Measurements from ENCODE around the gene DDX21.
"Not testable (repeated sequence)": the region's sequence is repeated elsewhere in the genome, so short reads cannot be mapped to it uniquely, and the experiment has no call there.

DDX21 gene

GRCh38 chr10:68955832-68956532 is at the start of gene DDX21:
TSS of gene DDX21 (plus strand) at chr10:68956170. CDS start at chr10:68956226, 56 bp downstream.
- peak; percentile 71 to 78 for DNase-seq (ENCODE audit: low read depth in 2 of 2)

GRCh38 chr10:68924593-68924992 is 31.4 kb upstream of the DDX21 start:
- no peak for DNase-seq (ENCODE audit: low read depth in 2 of 2)

- no peak for DNase-seq (ENCODE audit: low read depth in 2 of 2)
Measured at GRCh38 chr10:68925489-68925888, 30.5 kb upstream of the DDX21 start.

GRCh38 chr10:68929157-68929556 is 26.8 kb upstream of the DDX21 start:
- DNase-seq (ENCODE audit: low read depth in 2 of 2) = not testable (repeated sequence)

GRCh38 chr10:68929888-68930287 is 26.1 kb upstream of the DDX21 start:
- not testable (repeated sequence) for DNase-seq (ENCODE audit: low read depth in 2 of 2)

- DNase-seq (ENCODE audit: low read depth in 2 of 2) = not testable (repeated sequence)
Measured at GRCh38 chr10:68932860-68933259, 23.1 kb upstream of the DDX21 start.

GRCh38 chr10:68934994-68935393 is 21.0 kb upstream of the DDX21 start:
- DNase-seq (ENCODE audit: low read depth in 2 of 2) = no peak

- DNase-seq (ENCODE audit: low read depth in 2 of 2) = no peak
Measured at GRCh38 chr10:68938117-68938516, 17.9 kb upstream of the DDX21 start.

GRCh38 chr10:68938884-68939283 is 17.1 kb upstream of the DDX21 start:
- no peak for DNase-seq (ENCODE audit: low read depth in 2 of 2)

- DNase-seq (ENCODE audit: low read depth in 2 of 2) = not testable (repeated sequence)
Measured at GRCh38 chr10:68940917-68941316, 15.1 kb upstream of the DDX21 start.

- no peak for DNase-seq (ENCODE audit: low read depth in 2 of 2)
Measured at GRCh38 chr10:68950598-68950997, 5.4 kb upstream of the DDX21 start.

- no peak for DNase-seq (ENCODE audit: low read depth in 2 of 2)
Measured at GRCh38 chr10:68954904-68955303, 1.1 kb upstream of the DDX21 start.

- DNase-seq (ENCODE audit: low read depth in 2 of 2) = no peak
Measured at GRCh38 chr10:68955355-68955831, 577 bp upstream of the DDX21 start.

- DNase-seq (ENCODE audit: low read depth in 2 of 2) = peak in 1 of 2 donors; percentile 3
Measured at GRCh38 chr10:68957284-68957615, 1.3 kb downstream of the DDX21 start.

GRCh38 chr10:68957654-68958053 is 1.7 kb downstream of the DDX21 start:
- DNase-seq (ENCODE audit: low read depth in 2 of 2) = no peak

GRCh38 chr10:68959695-68960527 is 3.9 kb downstream of the DDX21 start:
- no peak for DNase-seq (ENCODE audit: low read depth in 2 of 2)

- DNase-seq (ENCODE audit: low read depth in 2 of 2) = no peak
Measured at GRCh38 chr10:68963151-68963550, 7.2 kb downstream of the DDX21 start.

GRCh38 chr10:68973975-68974374 is 18.0 kb downstream of the DDX21 start:
- DNase-seq (ENCODE audit: low read depth in 2 of 2) = no peak

GRCh38 chr10:68975936-68976473 is 20.0 kb downstream of the DDX21 start:
- DNase-seq (ENCODE audit: low read depth in 2 of 2) = not testable (repeated sequence)

GRCh38 chr10:68979738-68980137 is 23.8 kb downstream of the DDX21 start:
- DNase-seq (ENCODE audit: low read depth in 2 of 2) = not testable (repeated sequence)

- no peak for DNase-seq (ENCODE audit: low read depth in 2 of 2)
Measured at GRCh38 chr10:68981074-68981473, 25.1 kb downstream of the DDX21 start.

- DNase-seq (ENCODE audit: low read depth in 2 of 2) = no peak
Measured at GRCh38 chr10:68982389-68982788, 26.4 kb downstream of the DDX21 start.

GRCh38 chr10:68987611-68988010 is 31.6 kb downstream of the DDX21 start:
- DNase-seq (ENCODE audit: low read depth in 2 of 2) = no peak

Measured in stimulated activated CD8-positive, alpha-beta memory T cell treated with anti-CD3 and anti-CD28 coated beads, Interleukin-2, amount 100 ng/mL, for 1 hour (primary cell).